ENCODE results near the gene CRTAC1.

CRTAC1 gene

GRCh38 chr10:97820096-97820704 is 210.2 kb downstream of the CRTAC1 start:
- DNase-seq, result no peak
- Histone ChIP-seq H3K4me1 (no peaks in the 10 kb centered on the region), H3K27me3 (peaks cover 0 to 39% of the 10 kb centered on the region in 2 donors), H3K9me3 (no peaks in the 10 kb centered on the region), H3K27ac (no peak overlapping the region), H3K4me3 (no peak overlapping the region), H3K36me3 (no peaks in the 10 kb centered on the region)
- intact Hi-C loops (cut with DNase I; ENCODE audit: low total_unique reads), result no loop called here
- TF ChIP-seq CTCF (IDR thresholded peaks at IDR 0.05), result no peak

GRCh38 chr10:97818572-97818971 is 211.8 kb downstream of the CRTAC1 start:
- intact Hi-C loops (cut with DNase I; ENCODE audit: low total_unique reads), result no loop called here
- Histone ChIP-seq H3K27ac (no peak overlapping the region), H3K36me3 (no peaks in the 10 kb centered on the region), H3K27me3 (peaks cover 0 to 39% of the 10 kb centered on the region in 2 donors), H3K4me3 (no peak overlapping the region), H3K9me3 (no peaks in the 10 kb centered on the region), H3K4me1 (no peaks in the 10 kb centered on the region)
- no peak for DNase-seq
- no peak for TF ChIP-seq CTCF (IDR thresholded peaks at IDR 0.05)

GRCh38 chr10:97816609-97817008 is 213.8 kb downstream of the CRTAC1 start:
- H3K27me3 ChIP-seq, result peaks cover 0 to 33% of the 10 kb centered on the region in 2 donors
- TF ChIP-seq CTCF (IDR thresholded peaks at IDR 0.05), result no peak
- no peaks in the 10 kb centered on the region for H3K36me3 ChIP-seq
- DNase-seq, result no peak
- H3K4me1 ChIP-seq, result no peaks in the 10 kb centered on the region
- H3K9me3 ChIP-seq, result no peaks in the 10 kb centered on the region
- intact Hi-C loops (cut with DNase I; ENCODE audit: low total_unique reads), result no loop called here
- no peak overlapping the region for H3K4me3 ChIP-seq
- H3K27ac ChIP-seq, result no peak overlapping the region

All from tibial artery (tissue), 4 donors.